HCT116 (cell line): ENCODE results near the gene ANGPTL8. TPM values are rescaled to one million over a fixed set of nuclear protein-coding genes. Genes with fewer than 3 reads are reported as not detected.
A peak's percentile ranks its signal among the peaks of the same experiment; 100 is the strongest.

Experiments used
- ATAC-seq: fragments of 200-7000 bp; cut with Tn5 transposase; 2 replicates; pipeline ENCODE4 v1.9.1; 2020; ENCODE audit warnings: mild to moderate bottlenecking, moderate library complexity
- BruUV-seq: library from RNA; stranded (reverse); fragments of 400-500 nt; replicated peaks from 2 replicates; lab custom pipeline; 2021; lab: Mats Ljungman, UMichigan
- CTCF ChIA-PET: fragments of 300-600 bp; sonication (Branson Sonifier 250); formaldehyde crosslinking; loops from one replicate; lab custom pipeline; 2021; ENCODE audit warnings: antibody characterized with exemption; lab: Charles Lee
- POLR2A ChIA-PET: fragments of 300-600, 350-600 bp; sonication (Branson Sonifier 250); formaldehyde crosslinking; loops from one replicate; lab custom pipeline; 2021; ENCODE audit warnings: antibody characterized with exemption; lab: Charles Lee
- RAD21 ChIA-PET, 2 experiments: fragments of 300-600 bp; sonication (Branson Sonifier 250); formaldehyde crosslinking; loops; one replicate each; lab custom pipeline; 2023; ENCODE audit warnings: low total read pairs in 2 of 2; ENCODE audit not compliant: uncharacterized antibody in 2 of 2, unreplicated experiment in 2 of 2, low non-redundant PET in 1 of 2; lab: Charles Lee
- DNase-seq: peaks from one replicate; pipeline ENCODE4 v3.0.0-alpha.2; 2010; ENCODE audit warnings: low read depth, low spot score
- H2AFZ ChIP-seq: fragments of 200-600 bp; shearing (Covaris generic), sonication (generic); 2 replicates; pipeline ENCODE4 v1.6.1; 2017; ENCODE audit warnings: low read depth, mixed run types, mixed read lengths, antibody characterized with exemption, low read length; ENCODE audit not compliant: poor library complexity, severe bottlenecking
- H3K27ac ChIP-seq: 2 replicates; pipeline ENCODE4 v1.5.1; 2012; ENCODE audit warnings: low read depth, low read length
- H3K27me3 ChIP-seq: fragments of 200-600 bp; sonication (generic); 2 replicates; pipeline ENCODE4 v1.6.1; 2016; ENCODE audit warnings: mixed run types, low read length, mixed read lengths; ENCODE audit not compliant: insufficient read depth
- H3K36me3 ChIP-seq, 2 experiments: fragments of 200-500 bp in 1 of 2; fragments of 200-600 bp in 1 of 2; sonication (Bioruptor generic) in 1 of 2; sonication (generic) in 1 of 2; 2 replicates each; pipeline versions ENCODE4 v1.5.1 to v1.6.1; 2014 to 2016; ENCODE audit warnings: low read length in 2 of 2, inconsistent platforms in 1 of 2, mixed read lengths in 1 of 2, mixed run types in 1 of 2; ENCODE audit not compliant: insufficient read depth in 2 of 2, control insufficient read depth in 1 of 2
- H3K4me1 ChIP-seq, 2 experiments: fragments of 200-600 bp in 1 of 2; sonication (generic) in 1 of 2; 2 replicates each; pipeline versions ENCODE4 v1.5.1 to v1.6.1; 2012 to 2017; ENCODE audit warnings: low read length in 2 of 2, inconsistent platforms in 1 of 2, mild to moderate bottlenecking in 1 of 2, mixed read lengths in 1 of 2, mixed run types in 1 of 2, moderate library complexity in 1 of 2; ENCODE audit not compliant: insufficient read depth in 2 of 2, control insufficient read depth in 1 of 2
- H3K4me2 ChIP-seq: fragments of 200-600 bp; sonication (generic); 2 replicates; pipeline ENCODE4 v1.6.1; 2017; ENCODE audit warnings: mixed run types, low read length, mixed read lengths
- H3K4me3 ChIP-seq, 2 experiments: fragments of 200-600 bp in 1 of 2; sonication (generic) in 1 of 2; replicated peaks in 1 of 2; 2 replicates each; pipeline ENCODE4 v1.5.1; 2011 to 2016; ENCODE audit warnings: low read length in 2 of 2, control low read depth in 1 of 2, low read depth in 1 of 2, mild to moderate bottlenecking in 1 of 2, mixed read lengths in 1 of 2, mixed run types in 1 of 2
- H3K79me2 ChIP-seq: fragments of 200-600 bp; sonication (generic); 2 replicates; pipeline ENCODE4 v1.6.1; 2017; ENCODE audit warnings: mild to moderate bottlenecking, mixed run types, low read length, moderate library complexity, mixed read lengths; ENCODE audit not compliant: insufficient read depth
- H3K9ac ChIP-seq: fragments of 200-600 bp; sonication (generic); 2 replicates; pipeline ENCODE4 v1.6.1; 2016; ENCODE audit warnings: low read length, mixed read lengths
- H3K9me2 ChIP-seq: fragments of 200-600 bp; sonication (generic), shearing (Covaris generic); 2 replicates; pipeline ENCODE4 v1.6.1; 2017; ENCODE audit warnings: mixed run types, mild to moderate bottlenecking, moderate library complexity; ENCODE audit not compliant: insufficient read depth
- H3K9me3 ChIP-seq, 2 experiments: fragments of 200-500 bp in 1 of 2; fragments of 200-600 bp in 1 of 2; sonication (Bioruptor generic) in 1 of 2; sonication (generic) in 1 of 2; 2 replicates each; pipeline ENCODE4 v1.6.1; 2014 to 2017; ENCODE audit warnings: low read length in 2 of 2, mixed read lengths in 2 of 2, inconsistent platforms in 1 of 2, low read depth in 1 of 2, mild to moderate bottlenecking in 1 of 2, mixed run types in 1 of 2, moderate library complexity in 1 of 2; ENCODE audit not compliant: control insufficient read depth in 1 of 2, insufficient read depth in 1 of 2
- H4K20me1 ChIP-seq: fragments of 200-600 bp; sonication (generic), shearing (Covaris generic); 2 replicates; pipeline ENCODE4 v1.6.1; 2017; ENCODE audit warnings: mixed run types, mild to moderate bottlenecking, moderate library complexity; ENCODE audit not compliant: insufficient read depth
- CBX3 ChIP-seq: IDR thresholded peaks from 2 replicates; pipeline ENCODE4 v1.6.1; 2012; ENCODE audit warnings: low read depth
- ELF1 ChIP-seq: IDR thresholded peaks from 2 replicates; pipeline ENCODE4 v1.6.1; 2012; ENCODE audit warnings: low read depth, borderline replicate concordance
- JUND ChIP-seq: IDR thresholded peaks from 2 replicates; pipeline ENCODE4 v1.6.1; 2012
- MAX ChIP-seq: IDR thresholded peaks from 2 replicates; pipeline ENCODE4 v1.6.1; 2012
- POLR2AphosphoS5 ChIP-seq: IDR thresholded peaks from 2 replicates; pipeline ENCODE4 v1.6.1; 2011; ENCODE audit warnings: mild to moderate bottlenecking, low read depth, low read length, moderate library complexity
- REST ChIP-seq: IDR thresholded peaks from 2 replicates; pipeline ENCODE4 v1.6.1; 2012; ENCODE audit warnings: low read depth
- SIN3A ChIP-seq: IDR thresholded peaks from 2 replicates; pipeline ENCODE4 v1.6.1; 2012; ENCODE audit warnings: low read depth
- SP1 ChIP-seq: IDR thresholded peaks from 2 replicates; pipeline ENCODE4 v1.6.1; 2012; ENCODE audit warnings: low read depth
- TCF7L2 ChIP-seq: IDR thresholded peaks from 2 replicates; pipeline ENCODE4 v1.7.0; 2011; ENCODE audit warnings: borderline replicate concordance, inconsistent platforms; ENCODE audit not compliant: insufficient read depth, insufficient read length; ENCODE audit errors: extremely low read depth
- YY1 ChIP-seq: IDR thresholded peaks from 2 replicates; pipeline ENCODE4 v1.6.1; 2011; ENCODE audit warnings: low read length, low read depth, moderate library complexity, mild to moderate bottlenecking; ENCODE audit not compliant: insufficient replicate concordance; ENCODE audit errors: extremely low read depth
- ZFX ChIP-seq: fragments of 450-650 bp; IDR thresholded peaks from 2 replicates; pipeline ENCODE4 v1.6.1; 2017
- ZNF274 ChIP-seq: fragments of 200-500 bp; sonication (Bioruptor generic); IDR thresholded peaks from 2 replicates; pipeline ENCODE4 v1.6.1; 2014; ENCODE audit warnings: mild to moderate bottlenecking, low read depth, low read length, inconsistent platforms
- intact Hi-C: fragments of 100-400 bp; cut with micrococcal nuclease; formaldehyde crosslinking; loops from 2 replicates; pipeline ENCODE4 v1.10.0; 2022
- total RNA-seq: library from RNA; stranded (reverse); gene quantifications from one replicate; pipeline ENCODE4 v1.2.1, GENCODE V29; 2021; ENCODE audit not compliant: unreplicated experiment

The ANGPTL8 gene
- total RNA-seq, 1 experiment from 2014 or later = not detected

GRCh38 chr19:11243798-11244169, 4.4 kb downstream of the ANGPTL8 start:
- Histone ChIP-seq H3K9me3 (no peaks in the 10 kb centered on the region), H3K4me1 (peaks cover 4 to 5% of the 10 kb centered on the region in 2 experiments; a peak in 3 of 4 replicates), H3K27ac (no peak overlapping the region), H3K9ac (no peak overlapping the region), H3K4me3 (no peak overlapping the region), H3K36me3 (peaks cover 6 to 7% of the 10 kb centered on the region in 2 experiments; a peak in 3 of 4 replicates), H2AFZ (no peak overlapping the region), H3K9me2 (no peaks in the 10 kb centered on the region), H4K20me1 (no peaks in the 10 kb centered on the region), H3K79me2 (no peaks in the 10 kb centered on the region), H3K27me3 (no peaks in the 10 kb centered on the region), H3K4me2 (peak overlapping the region; percentile 60)
- no peak for DNase-seq
- no TSS peak for BruUV-seq
- no peak for TF ChIP-seq MAX
- no peak for TF ChIP-seq TCF7L2
- no peak for TF ChIP-seq SIN3A
- TF ChIP-seq REST = no peak
- TF ChIP-seq YY1 = no peak
- TF ChIP-seq CBX3 = no peak
- TF ChIP-seq ZFX = no peak
- TF ChIP-seq ZNF274 = no peak
- no peak for TF ChIP-seq SP1
- TF ChIP-seq POLR2AphosphoS5 = no peak
- TF ChIP-seq JUND = no peak
- TF ChIP-seq ELF1 = no peak
- intact Hi-C loops = no loop called here
- POLR2A ChIA-PET = interaction anchor here (0.6 kb wide), 1 partner anchor 16 kb away, joined by 5 read pairs; no protein-coding TSS in a partner anchor
- RAD21 ChIA-PET = no interaction called here
- no peak for ATAC-seq
- CTCF ChIA-PET = interaction anchor here (0.6 to 1.1 kb wide), 6 partner anchors 9 to 239 kb away, joined by 3 to 5 read pairs (median 4); no protein-coding TSS in a partner anchor
